Astrocyte (in vitro differentiated cells and primary cell): Measurements from ENCODE around the gene PVALB.

Experiments used
- CTCF ChIP-seq: IDR thresholded peaks from 2 replicates; pipeline ENCODE4 v1.5.1; 2011; ENCODE audit warnings: low read depth, mild to moderate bottlenecking, inconsistent platforms, low read length, moderate library complexity; ENCODE audit not compliant: insufficient read depth
- EZH2 ChIP-seq: IDR thresholded peaks from 2 replicates; pipeline ENCODE4 v1.6.1; 2012; ENCODE audit warnings: mild to moderate bottlenecking, low read length, inconsistent platforms; ENCODE audit not compliant: insufficient read depth

- TF ChIP-seq CTCF (no peak), EZH2 (no peak)
Measured at GRCh38 chr22:36803358-36803757, 13.5 kb downstream of the PVALB start.
